ENCODE results near the gene TMCC2. TPM values are rescaled to one million over a fixed set of nuclear protein-coding genes. Genes with fewer than 3 reads are reported as not detected.

Gene TMCC2
- total and polyA plus RNA-seq, 2 donors (not counting 1 experiment from before 2014, with no cell fraction given) = 2.0 to 4.0 TPM

DNA sequence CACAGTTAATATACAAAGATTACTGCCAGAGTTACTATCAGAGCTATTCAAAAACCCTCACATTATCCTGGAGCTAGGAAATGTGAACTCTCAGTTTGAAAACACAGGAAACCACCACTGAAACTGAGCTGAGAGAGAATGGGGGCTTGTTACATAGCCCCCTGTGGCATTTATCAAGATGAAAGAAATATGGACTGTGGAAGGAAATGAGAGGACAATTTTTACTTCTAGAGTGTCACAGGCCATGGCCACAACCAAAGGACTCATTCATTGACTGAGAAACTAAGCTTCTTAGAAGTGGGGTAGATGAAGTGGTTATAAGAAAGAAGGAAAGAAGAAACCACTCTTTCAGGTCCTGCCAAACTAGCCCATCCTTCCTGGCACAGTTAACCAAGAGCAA lies 41.6 kb upstream of the TMCC2 start:
- H3K4me1 ChIP-seq (ENCODE audit: control insufficient read depth in 2 of 2, insufficient read depth in 2 of 2, low read length in 2 of 2) = no peaks in the 10 kb centered on the region
- H3K9ac ChIP-seq (ENCODE audit: low read length) = no peak overlapping the region
- no peak overlapping the region for H3K4me3 Mint-ChIP-seq
- H3K27me3 Mint-ChIP-seq = no peaks in the 10 kb centered on the region
- no peaks in the 10 kb centered on the region for H3K9me3 ChIP-seq (ENCODE audit: control extremely low read depth in 1 of 3, control insufficient read depth in 2 of 3, insufficient read depth in 1 of 3, low read length in 2 of 3)
- peaks cover 25% of the 10 kb centered on the region for H3K79me2 ChIP-seq (ENCODE audit: control insufficient read depth, insufficient read depth, low read length)
- peaks cover 18% of the 10 kb centered on the region for H3K4me1 Mint-ChIP-seq
- peaks cover 27% of the 10 kb centered on the region for H4K20me1 ChIP-seq (ENCODE audit: control insufficient read depth, insufficient read depth, low read length, poor library complexity, severe bottlenecking)
- H3K27ac ChIP-seq (ENCODE audit: low read length in 2 of 2) = no peak overlapping the region
- no peak overlapping the region for H3K27ac Mint-ChIP-seq
- ChIA-PET CTCF (interaction anchor here (0.9 kb wide), 1 partner anchor 70 kb away, joined by 4 read pairs; no protein-coding TSS in a partner anchor), POLR2A (no interaction called here)
- no peak overlapping the region for H3K4me3 ChIP-seq (ENCODE audit: control extremely low read depth in 1 of 5, extremely low read depth in 1 of 5, insufficient read depth in 1 of 5, low read depth in 2 of 5, low read length in 4 of 5)
- DNase-seq (no peak), ATAC-seq (ENCODE audit: low read depth) (no peak)
- peaks cover 3 to 20% of the 10 kb centered on the region in 2 experiments for H3K36me3 ChIP-seq (replicated peaks in 1 of 2; ENCODE audit: control extremely low read depth in 1 of 2, control insufficient read depth in 1 of 2, extremely low read depth in 1 of 2, insufficient read depth in 2 of 2, low read length in 1 of 2)
- no peaks in the 10 kb centered on the region for H3K27me3 ChIP-seq (replicated peaks in 1 of 4; ENCODE audit: control extremely low read depth in 1 of 4, control insufficient read depth in 3 of 4, insufficient read depth in 4 of 4, low read length in 3 of 4)
- TF ChIP-seq EZH2 (IDR thresholded peaks at IDR 0.05; ENCODE audit: borderline replicate concordance, insufficient read depth, low read depth, low read length, poor library complexity, severe bottlenecking) = no peak
- TF ChIP-seq, protein P1, sequence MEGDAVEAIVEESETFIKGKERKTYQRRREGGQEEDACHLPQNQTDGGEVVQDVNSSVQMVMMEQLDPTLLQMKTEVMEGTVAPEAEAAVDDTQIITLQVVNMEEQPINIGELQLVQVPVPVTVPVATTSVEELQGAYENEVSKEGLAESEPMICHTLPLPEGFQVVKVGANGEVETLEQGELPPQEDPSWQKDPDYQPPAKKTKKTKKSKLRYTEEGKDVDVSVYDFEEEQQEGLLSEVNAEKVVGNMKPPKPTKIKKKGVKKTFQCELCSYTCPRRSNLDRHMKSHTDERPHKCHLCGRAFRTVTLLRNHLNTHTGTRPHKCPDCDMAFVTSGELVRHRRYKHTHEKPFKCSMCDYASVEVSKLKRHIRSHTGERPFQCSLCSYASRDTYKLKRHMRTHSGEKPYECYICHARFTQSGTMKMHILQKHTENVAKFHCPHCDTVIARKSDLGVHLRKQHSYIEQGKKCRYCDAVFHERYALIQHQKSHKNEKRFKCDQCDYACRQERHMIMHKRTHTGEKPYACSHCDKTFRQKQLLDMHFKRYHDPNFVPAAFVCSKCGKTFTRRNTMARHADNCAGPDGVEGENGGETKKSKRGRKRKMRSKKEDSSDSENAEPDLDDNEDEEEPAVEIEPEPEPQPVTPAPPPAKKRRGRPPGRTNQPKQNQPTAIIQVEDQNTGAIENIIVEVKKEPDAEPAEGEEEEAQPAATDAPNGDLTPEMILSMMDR (IDR thresholded peaks at IDR 0.05) = no peak
- intact Hi-C loops (cut with micrococcal nuclease) = no loop called here
- H2AFZ ChIP-seq (ENCODE audit: insufficient read depth, low read depth, low read length, poor library complexity, severe bottlenecking) = no peak overlapping the region
- no peaks in the 10 kb centered on the region for H3K9me3 Mint-ChIP-seq (ENCODE audit: insufficient read depth)
- H3K4me2 ChIP-seq (replicated peaks; ENCODE audit: low read depth, low read length, poor library complexity, severe bottlenecking) = no peak overlapping the region

DNA sequence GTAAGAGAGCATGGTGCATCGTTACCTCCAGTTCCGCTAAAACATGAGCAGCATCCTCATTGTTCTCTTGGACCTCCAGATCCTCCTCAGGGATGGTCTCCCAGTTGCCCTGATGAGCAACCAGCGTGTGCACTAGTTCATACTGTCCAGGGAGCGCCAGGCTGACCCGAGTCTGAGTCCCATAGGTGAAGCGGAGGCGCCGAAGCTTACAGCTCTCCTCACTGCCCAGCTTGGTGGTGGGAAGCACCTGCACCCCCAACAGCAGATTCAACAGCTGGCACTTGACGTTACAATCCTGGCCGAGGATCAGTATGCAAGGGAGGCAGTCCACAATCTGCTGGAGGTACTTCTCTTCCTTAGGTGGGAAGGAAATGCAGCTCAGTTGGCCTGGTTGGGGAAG lies 40.3 kb upstream of the TMCC2 start:
- ATAC-seq (ENCODE audit: low read depth) (no peak), DNase-seq (no peak)
- Histone ChIP-seq H3K4me2 (replicated peaks; ENCODE audit: low read depth, low read length, poor library complexity, severe bottlenecking) (no peak overlapping the region), H3K4me3 (ENCODE audit: control extremely low read depth in 1 of 5, extremely low read depth in 1 of 5, insufficient read depth in 1 of 5, low read depth in 2 of 5, low read length in 4 of 5) (no peak overlapping the region), H3K36me3 (replicated peaks in 1 of 2; ENCODE audit: control extremely low read depth in 1 of 2, control insufficient read depth in 1 of 2, extremely low read depth in 1 of 2, insufficient read depth in 2 of 2, low read length in 1 of 2) (peaks cover 3 to 20% of the 10 kb centered on the region in 2 experiments), H3K79me2 (ENCODE audit: control insufficient read depth, insufficient read depth, low read length) (peaks cover 34% of the 10 kb centered on the region), H4K20me1 (ENCODE audit: control insufficient read depth, insufficient read depth, low read length, poor library complexity, severe bottlenecking) (peaks cover 38% of the 10 kb centered on the region), H3K27me3 (replicated peaks in 1 of 4; ENCODE audit: control extremely low read depth in 1 of 4, control insufficient read depth in 3 of 4, insufficient read depth in 4 of 4, low read length in 3 of 4) (no peaks in the 10 kb centered on the region), H3K9me3 (ENCODE audit: control extremely low read depth in 1 of 3, control insufficient read depth in 2 of 3, insufficient read depth in 1 of 3, low read length in 2 of 3) (no peaks in the 10 kb centered on the region), H3K27ac (ENCODE audit: low read length in 2 of 2) (no peak overlapping the region), H2AFZ (ENCODE audit: insufficient read depth, low read depth, low read length, poor library complexity, severe bottlenecking) (no peak overlapping the region), H3K4me1 (ENCODE audit: control insufficient read depth in 2 of 2, insufficient read depth in 2 of 2, low read length in 2 of 2) (no peaks in the 10 kb centered on the region), H3K9ac (ENCODE audit: low read length) (no peak overlapping the region)
- H3K27me3 Mint-ChIP-seq = no peaks in the 10 kb centered on the region
- POLR2A ChIA-PET = no interaction called here
- H3K27ac Mint-ChIP-seq = no peak overlapping the region
- WGBS (ENCODE audit: insufficient coverage) = 97% methylated on average over 7 of the region's 10 CpGs
- H3K4me1 Mint-ChIP-seq = peaks cover 23% of the 10 kb centered on the region
- CTCF ChIA-PET = interaction anchor here (1.0 to 1.3 kb wide), 2 partner anchors 44 to 68 kb away, joined by 3 read pairs; no protein-coding TSS in a partner anchor
- intact Hi-C loops (cut with micrococcal nuclease) = no loop called here
- TF ChIP-seq, protein P1 (IDR thresholded peaks at IDR 0.05) = no peak
- TF ChIP-seq EZH2 (IDR thresholded peaks at IDR 0.05; ENCODE audit: borderline replicate concordance, insufficient read depth, low read depth, low read length, poor library complexity, severe bottlenecking) = no peak
- no peaks in the 10 kb centered on the region for H3K9me3 Mint-ChIP-seq (ENCODE audit: insufficient read depth)
- H3K4me3 Mint-ChIP-seq = no peak overlapping the region
